Fibroblast of villous mesenchyme (primary cell): ENCODE data around the gene ARHGAP21. TPM values are rescaled to one million over a fixed set of nuclear protein-coding genes. Genes with fewer than 3 reads are reported as not detected.

Experiments used
- DNase-seq: peaks from one replicate; pipeline ENCODE4 v3.0.0-alpha.2; 2010; ENCODE audit warnings: low read depth
- H3K4me3 ChIP-seq: 2 replicates; pipeline ENCODE4 v1.5.1; 2011; ENCODE audit warnings: low read depth, mild to moderate bottlenecking, low read length
- total RNA-seq: library from RNA; depleted of rRNA; stranded (reverse); fragments of >200 nt; gene quantifications from 2 replicates; pipeline ENCODE4 v1.2.3, GENCODE V29; 2012
- TF ChIP-seq, protein P1 (sequence below): IDR thresholded peaks from 2 replicates; pipeline ENCODE4 v1.5.1; 2012; ENCODE audit warnings: low read depth, mild to moderate bottlenecking, low read length; ENCODE audit not compliant: insufficient read depth

ARHGAP21 gene
- total RNA-seq, 1 donor: 136 TPM

DNA sequence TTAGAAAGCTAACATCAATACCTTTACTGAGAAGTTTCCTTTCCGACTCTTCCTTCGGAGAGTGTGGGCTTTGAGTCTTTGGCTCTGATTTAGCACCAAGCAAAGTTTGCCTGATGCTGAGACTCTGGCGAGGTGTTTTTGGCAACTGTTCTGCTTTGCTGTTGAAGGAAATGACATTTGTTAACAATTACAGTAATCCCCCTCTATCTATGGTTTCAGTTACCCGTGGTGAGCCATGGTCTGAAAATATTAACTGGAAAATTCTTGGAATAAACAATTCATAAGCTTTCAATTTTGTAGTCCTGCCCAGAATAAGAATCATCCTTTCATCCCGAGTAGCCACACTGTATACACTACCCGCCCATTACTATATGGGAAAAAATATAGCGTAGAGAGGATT lies 126.3 kb downstream of the ARHGAP21 start:
- no peak overlapping the region for H3K4me3 ChIP-seq
- TF ChIP-seq, protein P1, sequence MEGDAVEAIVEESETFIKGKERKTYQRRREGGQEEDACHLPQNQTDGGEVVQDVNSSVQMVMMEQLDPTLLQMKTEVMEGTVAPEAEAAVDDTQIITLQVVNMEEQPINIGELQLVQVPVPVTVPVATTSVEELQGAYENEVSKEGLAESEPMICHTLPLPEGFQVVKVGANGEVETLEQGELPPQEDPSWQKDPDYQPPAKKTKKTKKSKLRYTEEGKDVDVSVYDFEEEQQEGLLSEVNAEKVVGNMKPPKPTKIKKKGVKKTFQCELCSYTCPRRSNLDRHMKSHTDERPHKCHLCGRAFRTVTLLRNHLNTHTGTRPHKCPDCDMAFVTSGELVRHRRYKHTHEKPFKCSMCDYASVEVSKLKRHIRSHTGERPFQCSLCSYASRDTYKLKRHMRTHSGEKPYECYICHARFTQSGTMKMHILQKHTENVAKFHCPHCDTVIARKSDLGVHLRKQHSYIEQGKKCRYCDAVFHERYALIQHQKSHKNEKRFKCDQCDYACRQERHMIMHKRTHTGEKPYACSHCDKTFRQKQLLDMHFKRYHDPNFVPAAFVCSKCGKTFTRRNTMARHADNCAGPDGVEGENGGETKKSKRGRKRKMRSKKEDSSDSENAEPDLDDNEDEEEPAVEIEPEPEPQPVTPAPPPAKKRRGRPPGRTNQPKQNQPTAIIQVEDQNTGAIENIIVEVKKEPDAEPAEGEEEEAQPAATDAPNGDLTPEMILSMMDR: no peak
- DNase-seq: no peak

- TF ChIP-seq, protein P1: no peak
- DNase-seq: no peak
- H3K4me3 ChIP-seq: no peak overlapping the region
These were observed 127.3 kb downstream of the ARHGAP21 start for GRCh38 chr10:24596217-24596930.

- H3K4me3 ChIP-seq: no peak overlapping the region
- TF ChIP-seq, protein P1: no peak
- no peak for DNase-seq
These were observed 132.8 kb downstream of the ARHGAP21 start for GRCh38 chr10:24590697-24591457.

DNA sequence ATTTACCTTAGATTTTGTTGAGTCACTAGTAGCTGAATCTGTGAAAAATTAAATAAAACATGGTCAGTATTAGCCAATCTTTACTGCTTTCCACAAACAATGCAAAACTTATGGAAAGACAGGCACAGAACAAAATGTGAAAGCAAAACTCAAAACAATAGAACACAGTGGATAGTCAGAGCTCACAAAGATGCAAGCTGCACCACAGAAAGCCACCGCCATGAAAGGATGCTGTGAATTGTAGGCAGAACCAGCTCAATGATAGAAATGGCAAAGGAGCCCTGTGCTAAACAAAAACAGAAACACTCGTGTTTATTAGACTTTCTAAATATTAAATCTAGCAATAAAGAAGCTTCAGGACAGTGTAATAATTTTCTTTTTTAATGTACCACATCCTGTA lies 134.4 kb downstream of the ARHGAP21 start:
- no peak for DNase-seq
- H3K4me3 ChIP-seq: no peak overlapping the region
- TF ChIP-seq, protein P1: no peak

GRCh38 chr10:24579906-24580305 lies 143.8 kb downstream of the ARHGAP21 start:
- no peak overlapping the region for H3K4me3 ChIP-seq
- no peak for DNase-seq
- TF ChIP-seq, protein P1: no peak

DNA sequence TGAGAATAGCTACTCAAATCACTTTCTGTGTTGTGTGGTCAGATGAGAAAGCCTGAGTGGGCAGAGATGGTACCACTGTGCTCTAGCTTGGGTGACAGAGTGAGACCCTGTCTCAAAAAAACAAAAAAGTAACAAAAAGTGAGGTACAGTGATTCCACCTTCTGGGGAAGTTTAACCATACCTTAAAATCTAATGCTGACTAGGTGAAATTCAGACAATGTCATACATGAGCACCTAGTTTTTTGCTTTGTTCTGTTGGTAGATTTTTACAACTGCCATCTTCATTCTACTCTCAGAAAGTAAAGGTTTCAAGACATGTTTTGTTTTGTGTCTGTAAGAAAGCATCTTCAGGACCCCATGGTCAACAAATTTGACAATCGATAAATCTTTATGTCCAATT lies 144.2 kb downstream of the ARHGAP21 start:
- no peak for DNase-seq
- no peak overlapping the region for H3K4me3 ChIP-seq
- TF ChIP-seq, protein P1: no peak
